Measurements from ENCODE around the gene SLC6A11. TPM values are rescaled to one million over a fixed set of nuclear protein-coding genes. Genes with fewer than 3 reads are reported as not detected.
A peak's percentile ranks its signal among the peaks of the same experiment; 100 is the strongest.

Gene SLC6A11
- total RNA-seq, 4 donors from 2014 or later, result 1.8 to 7.8 (median 5.3) TPM

- no peak for TF ChIP-seq POLR2A (IDR thresholded peaks at IDR 0.05)
- TF ChIP-seq, protein P1, sequence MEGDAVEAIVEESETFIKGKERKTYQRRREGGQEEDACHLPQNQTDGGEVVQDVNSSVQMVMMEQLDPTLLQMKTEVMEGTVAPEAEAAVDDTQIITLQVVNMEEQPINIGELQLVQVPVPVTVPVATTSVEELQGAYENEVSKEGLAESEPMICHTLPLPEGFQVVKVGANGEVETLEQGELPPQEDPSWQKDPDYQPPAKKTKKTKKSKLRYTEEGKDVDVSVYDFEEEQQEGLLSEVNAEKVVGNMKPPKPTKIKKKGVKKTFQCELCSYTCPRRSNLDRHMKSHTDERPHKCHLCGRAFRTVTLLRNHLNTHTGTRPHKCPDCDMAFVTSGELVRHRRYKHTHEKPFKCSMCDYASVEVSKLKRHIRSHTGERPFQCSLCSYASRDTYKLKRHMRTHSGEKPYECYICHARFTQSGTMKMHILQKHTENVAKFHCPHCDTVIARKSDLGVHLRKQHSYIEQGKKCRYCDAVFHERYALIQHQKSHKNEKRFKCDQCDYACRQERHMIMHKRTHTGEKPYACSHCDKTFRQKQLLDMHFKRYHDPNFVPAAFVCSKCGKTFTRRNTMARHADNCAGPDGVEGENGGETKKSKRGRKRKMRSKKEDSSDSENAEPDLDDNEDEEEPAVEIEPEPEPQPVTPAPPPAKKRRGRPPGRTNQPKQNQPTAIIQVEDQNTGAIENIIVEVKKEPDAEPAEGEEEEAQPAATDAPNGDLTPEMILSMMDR (IDR thresholded peaks at IDR 0.05), result no peak
Measured at GRCh38 chr3:10919636-10920035, 103.6 kb downstream of the SLC6A11 start.

GRCh38 chr3:10925436-10926255 lies 109.6 kb downstream of the SLC6A11 start:
- intact Hi-C loops (cut with DNase I; ENCODE audit: low total_unique reads), result no loop called here
- peak in 1 of 2 donors; percentile 56 for DNase-seq (ENCODE audit: low spot score in 2 of 2)
- whole genome bisulfite sequencing, 2 donors, result 83 to 89% methylated on average over 14 of the region's 14 CpGs
- TF ChIP-seq, protein P1 (IDR thresholded peaks at IDR 0.05), result no peak
- no peak for TF ChIP-seq POLR2A (IDR thresholded peaks at IDR 0.05)
- H3K4me3 ChIP-seq (ENCODE audit: low read depth, poor library complexity, severe bottlenecking), result no peak overlapping the region

More at GRCh38 chr3:10919636-10920035, 103.6 kb downstream of the SLC6A11 start:
- WGBS, 2 donors, result 76 to 79% methylated on average over 5 of the region's 5 CpGs
- intact Hi-C loops (cut with DNase I; ENCODE audit: low total_unique reads), result no loop called here
- H3K4me3 ChIP-seq (ENCODE audit: low read depth, poor library complexity, severe bottlenecking), result no peak overlapping the region
- DNase-seq (ENCODE audit: low spot score in 2 of 2), result peak in 1 of 2 donors; percentile 76

DNA sequence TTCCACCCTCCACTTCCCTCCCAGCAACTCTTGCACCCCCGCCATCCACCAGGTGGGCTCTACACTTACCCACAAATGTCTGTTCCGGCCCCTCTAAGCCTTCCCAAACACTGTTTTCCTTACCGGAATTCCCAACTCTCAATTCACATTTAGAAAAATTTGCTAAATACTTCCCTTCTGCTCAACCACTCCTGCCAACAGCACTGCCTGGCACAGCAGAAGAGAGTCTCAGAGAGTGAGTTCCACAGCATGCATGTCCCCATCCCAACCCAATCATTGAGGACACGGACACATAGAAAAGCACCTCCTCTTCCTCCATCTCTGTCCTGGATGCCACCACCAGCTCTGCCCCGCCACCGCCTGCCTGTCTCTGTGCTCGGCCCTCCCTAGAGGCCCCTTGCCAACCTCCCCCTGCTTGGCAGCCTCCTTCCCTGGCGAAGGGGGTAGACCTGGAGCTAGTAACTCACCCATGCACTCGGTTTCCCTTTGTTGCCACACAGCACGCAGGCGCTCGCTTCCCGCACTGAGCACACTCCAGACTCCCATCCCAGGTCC lies 110.3 kb downstream of the SLC6A11 start:
- no peak for TF ChIP-seq POLR2A (IDR thresholded peaks at IDR 0.05)
- TF ChIP-seq, protein P1 (IDR thresholded peaks at IDR 0.05), result no peak
- intact Hi-C loops (cut with DNase I; ENCODE audit: low total_unique reads), result no loop called here
- peak in 1 of 2 donors; percentile 65 for DNase-seq (ENCODE audit: low spot score in 2 of 2)
- 60 to 64% methylated on average over 13 of the region's 13 CpGs for WGBS, 2 donors
- no peak overlapping the region for H3K4me3 ChIP-seq (ENCODE audit: low read depth, poor library complexity, severe bottlenecking)

DNA sequence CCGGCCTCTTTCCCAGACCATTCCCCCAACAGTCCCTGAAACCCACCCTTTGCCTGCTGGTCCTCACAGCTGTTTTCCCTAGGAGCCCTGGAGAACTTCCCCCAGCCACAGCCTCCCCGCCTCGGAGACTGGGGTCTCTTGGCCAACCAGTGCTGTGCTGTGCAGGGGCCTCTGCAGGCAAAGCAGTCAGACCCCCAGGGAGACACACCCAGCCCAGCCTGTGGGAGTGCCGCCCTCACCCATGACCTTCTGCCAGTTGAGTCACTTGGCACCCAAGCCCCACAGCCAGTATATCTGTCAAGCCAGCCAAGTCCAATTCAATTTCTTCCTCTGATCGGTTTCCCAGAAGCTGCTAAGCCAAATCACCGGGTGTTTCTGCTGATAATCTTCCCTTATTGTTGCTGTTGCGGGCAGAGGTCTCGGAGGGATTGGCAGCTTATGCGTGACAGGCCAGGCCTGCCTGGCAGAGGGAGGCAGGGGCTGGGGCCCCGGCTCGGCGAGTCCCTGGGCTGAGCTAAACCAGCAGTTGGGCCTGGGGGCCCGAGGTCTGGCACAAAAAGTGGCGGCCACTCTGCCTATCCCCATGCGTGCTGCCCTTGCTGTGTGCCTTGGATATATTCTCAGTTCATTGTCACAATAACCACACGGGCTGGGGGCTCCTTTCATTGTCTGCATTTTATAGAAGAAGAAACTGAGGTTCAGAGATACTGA lies 110.9 kb downstream of the SLC6A11 start:
- peak in 1 of 2 donors; percentile 80 for DNase-seq (ENCODE audit: low spot score in 2 of 2)
- 30 to 41% methylated on average over 15 to 16 of the region's 16 CpGs for WGBS, 2 donors
- no peak overlapping the region for H3K4me3 ChIP-seq (ENCODE audit: low read depth, poor library complexity, severe bottlenecking)
- TF ChIP-seq, protein P1 (IDR thresholded peaks at IDR 0.05), result no peak
- no peak for TF ChIP-seq POLR2A (IDR thresholded peaks at IDR 0.05)
- intact Hi-C loops (cut with DNase I; ENCODE audit: low total_unique reads), result no loop called here

DNA sequence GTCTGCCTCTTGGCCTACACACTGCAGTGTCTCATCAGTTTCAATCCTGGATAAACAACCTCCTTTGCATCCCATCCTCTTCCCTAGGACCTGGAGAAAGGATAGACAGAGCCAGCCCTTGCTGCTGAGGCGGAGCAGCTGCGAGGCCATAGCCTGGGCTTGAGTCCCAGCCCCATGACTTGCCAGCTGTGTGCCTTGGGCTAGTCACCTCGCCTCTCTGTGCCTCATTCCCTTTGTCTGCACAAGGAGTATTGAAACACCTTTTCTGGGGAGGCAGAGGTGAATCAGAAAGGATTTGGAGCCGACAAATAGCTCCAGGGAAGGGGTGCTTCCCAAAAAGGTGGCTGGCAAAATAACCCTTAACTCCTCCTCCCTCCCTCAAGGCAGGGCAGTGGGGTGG lies 111.5 kb downstream of the SLC6A11 start:
- no peak overlapping the region for H3K4me3 ChIP-seq (ENCODE audit: low read depth, poor library complexity, severe bottlenecking)
- 33 to 58% methylated on average over 4 of the region's 4 CpGs for WGBS, 2 donors
- intact Hi-C loops (cut with DNase I; ENCODE audit: low total_unique reads), result no loop called here
- peak in 1 of 2 donors; percentile 78 for DNase-seq (ENCODE audit: low spot score in 2 of 2)
- TF ChIP-seq, protein P1 (IDR thresholded peaks at IDR 0.05), result no peak
- no peak for TF ChIP-seq POLR2A (IDR thresholded peaks at IDR 0.05)

Measured in lower leg skin (tissue), 4 donors.